WTC11 (cell line): ENCODE measurements around the gene CAPRIN1. TPM values are rescaled to one million over a fixed set of nuclear protein-coding genes. Genes with fewer than 3 reads are reported as not detected.

Experiments
- ATAC-seq: fragments of 200-7000 bp; cut with Tn5 transposase; 2 replicates; pipeline ENCODE4 v1.10.0; 2021; ENCODE audit warnings: mild to moderate bottlenecking, moderate library complexity
- CTCF ChIA-PET: fragments of 300-600 bp; sonication (Branson Sonifier 250); formaldehyde crosslinking; loops from one replicate; lab custom pipeline; 2021; ENCODE audit warnings: antibody characterized with exemption; lab: Charles Lee
- POLR2A ChIA-PET: fragments of 350-600 bp; sonication (Branson Sonifier 250); formaldehyde crosslinking; loops from one replicate; lab custom pipeline; 2021; ENCODE audit warnings: antibody characterized with exemption; lab: Charles Lee
- DNase-seq: peaks from one replicate; pipeline ENCODE4 v3.0.0; 2021; ENCODE audit warnings: low spot score
- H3K27ac Mint-ChIP-seq: 2 replicates; pipeline ENCODE4 v1.8.0; 2021; ENCODE audit warnings: mixed read lengths
- H3K27me3 Mint-ChIP-seq: 2 replicates; pipeline ENCODE4 v1.8.0; 2021; ENCODE audit warnings: low read depth, mild to moderate bottlenecking, moderate library complexity, mixed read lengths
- H3K36me3 Mint-ChIP-seq: 2 replicates; pipeline ENCODE4 v1.8.0; 2021; ENCODE audit warnings: mixed read lengths
- H3K4me1 Mint-ChIP-seq: 2 replicates; pipeline ENCODE4 v1.8.0; 2022; ENCODE audit warnings: mixed read lengths
- H3K4me3 Mint-ChIP-seq: 2 replicates; pipeline ENCODE4 v1.8.0; 2021; ENCODE audit warnings: mild to moderate bottlenecking, moderate library complexity, mixed read lengths
- H3K9me3 Mint-ChIP-seq: 2 replicates; pipeline ENCODE4 v1.8.0; 2021; ENCODE audit warnings: mixed read lengths
- AR ChIP-seq: fragments of 250-450 bp; sonication (Bioruptor Pico); IDR thresholded peaks from 2 replicates; pipeline ENCODE4 v1.9.0; 2021; ENCODE audit warnings: mild to moderate bottlenecking
- ATF3 ChIP-seq: sonication (generic); formaldehyde crosslinking; conservative IDR thresholded peaks from 2 replicates; pipeline ENCODE4 v1.8.1; 2022; ENCODE audit warnings: mild to moderate bottlenecking, missing genetic modification reagents
- E2F5 ChIP-seq: sonication (generic); formaldehyde crosslinking; IDR thresholded peaks from 2 replicates; pipeline ENCODE4 v1.8.1; 2022; ENCODE audit warnings: mild to moderate bottlenecking, moderate library complexity, missing genetic modification reagents
- NFE2L1 ChIP-seq: sonication (generic); formaldehyde crosslinking; IDR thresholded peaks from 2 replicates; pipeline ENCODE4 v1.8.1; 2023; ENCODE audit warnings: missing genetic modification reagents
- ZNF317 ChIP-seq: sonication (generic); formaldehyde crosslinking; IDR thresholded peaks from 2 replicates; pipeline ENCODE4 v1.8.1; 2023; ENCODE audit warnings: low read depth, mild to moderate bottlenecking, moderate library complexity, missing genetic modification reagents, borderline replicate concordance
- total RNA-seq: library from RNA; stranded (reverse); gene quantifications from 3 replicates; pipeline ENCODE4 v1.2.3, GENCODE V29; 2021
- TF ChIP-seq, protein P1 (sequence below): sonication (generic); formaldehyde crosslinking; IDR thresholded peaks from 2 replicates; pipeline ENCODE4 v1.8.0; 2023; ENCODE audit warnings: mild to moderate bottlenecking, missing genetic modification reagents
- TF ChIP-seq, protein P2 (sequence below): fragments of 250-450 bp; sonication (Bioruptor Pico); IDR thresholded peaks from 2 replicates; pipeline ENCODE4 v1.8.0; 2021; ENCODE audit warnings: mild to moderate bottlenecking
- TF ChIP-seq, protein P3 (sequence below): sonication (generic); formaldehyde crosslinking; IDR thresholded peaks from 2 replicates; pipeline ENCODE4 v1.8.1; 2023; ENCODE audit warnings: mild to moderate bottlenecking, moderate library complexity, missing genetic modification reagents
- TF ChIP-seq, protein P4 (sequence below): fragments of 250-450 bp; sonication (Bioruptor Pico); IDR thresholded peaks from 2 replicates; pipeline ENCODE4 v1.9.0; 2021; ENCODE audit warnings: moderate library complexity, mild to moderate bottlenecking, inconsistent platforms, borderline replicate concordance
- TF ChIP-seq, protein P5 (sequence below): fragments of 250-450 bp; sonication (Bioruptor Pico); IDR thresholded peaks from 2 replicates; pipeline ENCODE4 v1.9.0; 2021; ENCODE audit warnings: mild to moderate bottlenecking

The CAPRIN1 gene
- total RNA-seq, 1 experiment from 2014 or later: 288 TPM

DNA sequence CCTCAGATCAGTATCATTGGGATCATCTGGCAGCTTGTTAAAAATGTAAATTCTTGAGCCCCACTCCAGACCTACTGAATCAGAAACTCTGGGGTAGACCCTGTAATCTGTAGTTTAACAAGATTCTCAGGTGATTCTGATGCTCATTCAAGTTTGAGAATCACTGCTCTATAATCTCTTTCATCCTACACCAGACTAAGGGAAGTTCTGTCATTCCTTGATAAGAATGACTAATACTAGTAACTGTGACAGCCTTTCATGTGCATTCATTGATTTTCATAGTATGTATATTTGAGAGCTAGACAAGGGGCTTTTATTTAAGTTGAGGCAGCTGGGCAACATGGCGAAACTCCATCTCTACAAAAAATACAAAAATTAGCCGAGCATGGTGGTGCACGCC, 83.9 kb downstream of the CAPRIN1 start:
- TF ChIP-seq, protein P1, sequence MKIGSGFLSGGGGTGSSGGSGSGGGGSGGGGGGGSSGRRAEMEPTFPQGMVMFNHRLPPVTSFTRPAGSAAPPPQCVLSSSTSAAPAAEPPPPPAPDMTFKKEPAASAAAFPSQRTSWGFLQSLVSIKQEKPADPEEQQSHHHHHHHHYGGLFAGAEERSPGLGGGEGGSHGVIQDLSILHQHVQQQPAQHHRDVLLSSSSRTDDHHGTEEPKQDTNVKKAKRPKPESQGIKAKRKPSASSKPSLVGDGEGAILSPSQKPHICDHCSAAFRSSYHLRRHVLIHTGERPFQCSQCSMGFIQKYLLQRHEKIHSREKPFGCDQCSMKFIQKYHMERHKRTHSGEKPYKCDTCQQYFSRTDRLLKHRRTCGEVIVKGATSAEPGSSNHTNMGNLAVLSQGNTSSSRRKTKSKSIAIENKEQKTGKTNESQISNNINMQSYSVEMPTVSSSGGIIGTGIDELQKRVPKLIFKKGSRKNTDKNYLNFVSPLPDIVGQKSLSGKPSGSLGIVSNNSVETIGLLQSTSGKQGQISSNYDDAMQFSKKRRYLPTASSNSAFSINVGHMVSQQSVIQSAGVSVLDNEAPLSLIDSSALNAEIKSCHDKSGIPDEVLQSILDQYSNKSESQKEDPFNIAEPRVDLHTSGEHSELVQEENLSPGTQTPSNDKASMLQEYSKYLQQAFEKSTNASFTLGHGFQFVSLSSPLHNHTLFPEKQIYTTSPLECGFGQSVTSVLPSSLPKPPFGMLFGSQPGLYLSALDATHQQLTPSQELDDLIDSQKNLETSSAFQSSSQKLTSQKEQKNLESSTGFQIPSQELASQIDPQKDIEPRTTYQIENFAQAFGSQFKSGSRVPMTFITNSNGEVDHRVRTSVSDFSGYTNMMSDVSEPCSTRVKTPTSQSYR (CRISPR knock-in tag): no peak
- TF ChIP-seq, protein P2, sequence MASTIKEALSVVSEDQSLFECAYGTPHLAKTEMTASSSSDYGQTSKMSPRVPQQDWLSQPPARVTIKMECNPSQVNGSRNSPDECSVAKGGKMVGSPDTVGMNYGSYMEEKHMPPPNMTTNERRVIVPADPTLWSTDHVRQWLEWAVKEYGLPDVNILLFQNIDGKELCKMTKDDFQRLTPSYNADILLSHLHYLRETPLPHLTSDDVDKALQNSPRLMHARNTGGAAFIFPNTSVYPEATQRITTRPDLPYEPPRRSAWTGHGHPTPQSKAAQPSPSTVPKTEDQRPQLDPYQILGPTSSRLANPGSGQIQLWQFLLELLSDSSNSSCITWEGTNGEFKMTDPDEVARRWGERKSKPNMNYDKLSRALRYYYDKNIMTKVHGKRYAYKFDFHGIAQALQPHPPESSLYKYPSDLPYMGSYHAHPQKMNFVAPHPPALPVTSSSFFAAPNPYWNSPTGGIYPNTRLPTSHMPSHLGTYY (CRISPR knock-in tag): no peak
- TF ChIP-seq AR (CRISPR knock-in tag) (no peak), ZNF317 (CRISPR knock-in tag) (no peak), NFE2L1 (CRISPR knock-in tag) (no peak), E2F5 (CRISPR knock-in tag) (no peak)
- TF ChIP-seq, protein P3, sequence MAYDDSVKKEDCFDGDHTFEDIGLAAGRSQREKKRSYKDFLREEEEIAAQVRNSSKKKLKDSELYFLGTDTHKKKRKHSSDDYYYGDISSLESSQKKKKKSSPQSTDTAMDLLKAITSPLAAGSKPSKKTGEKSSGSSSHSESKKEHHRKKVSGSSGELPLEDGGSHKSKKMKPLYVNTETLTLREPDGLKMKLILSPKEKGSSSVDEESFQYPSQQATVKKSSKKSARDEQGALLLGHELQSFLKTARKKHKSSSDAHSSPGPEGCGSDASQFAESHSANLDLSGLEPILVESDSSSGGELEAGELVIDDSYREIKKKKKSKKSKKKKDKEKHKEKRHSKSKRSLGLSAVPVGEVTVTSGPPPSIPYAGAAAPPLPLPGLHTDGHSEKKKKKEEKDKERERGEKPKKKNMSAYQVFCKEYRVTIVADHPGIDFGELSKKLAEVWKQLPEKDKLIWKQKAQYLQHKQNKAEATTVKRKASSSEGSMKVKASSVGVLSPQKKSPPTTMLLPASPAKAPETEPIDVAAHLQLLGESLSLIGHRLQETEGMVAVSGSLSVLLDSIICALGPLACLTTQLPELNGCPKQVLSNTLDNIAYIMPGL (CRISPR knock-in tag): no peak
- TF ChIP-seq, protein P4, sequence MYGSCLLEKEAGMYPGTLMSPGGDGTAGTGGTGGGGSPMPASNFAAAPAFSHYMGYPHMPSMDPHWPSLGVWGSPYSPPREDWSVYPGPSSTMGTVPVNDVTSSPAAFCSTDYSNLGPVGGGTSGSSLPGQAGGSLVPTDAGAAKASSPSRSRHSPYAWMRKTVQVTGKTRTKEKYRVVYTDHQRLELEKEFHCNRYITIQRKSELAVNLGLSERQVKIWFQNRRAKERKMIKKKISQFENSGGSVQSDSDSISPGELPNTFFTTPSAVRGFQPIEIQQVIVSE (CRISPR knock-in tag): no peak
- TF ChIP-seq, protein P5, sequence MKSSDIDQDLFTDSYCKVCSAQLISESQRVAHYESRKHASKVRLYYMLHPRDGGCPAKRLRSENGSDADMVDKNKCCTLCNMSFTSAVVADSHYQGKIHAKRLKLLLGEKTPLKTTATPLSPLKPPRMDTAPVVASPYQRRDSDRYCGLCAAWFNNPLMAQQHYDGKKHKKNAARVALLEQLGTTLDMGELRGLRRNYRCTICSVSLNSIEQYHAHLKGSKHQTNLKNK (CRISPR knock-in tag): no peak
- TF ChIP-seq, all 79 proteins: peak for 0
- Mint-ChIP-seq H3K27me3 (no peaks in the 10 kb centered on the region), H3K4me1 (no peaks in the 10 kb centered on the region), H3K9me3 (no peaks in the 10 kb centered on the region), H3K36me3 (peaks cover 73% of the 10 kb centered on the region), H3K27ac (no peak overlapping the region), H3K4me3 (no peak overlapping the region)
- CTCF ChIA-PET: interaction anchor here (1.1 kb wide), 1 partner anchor 19 kb away, joined by 3 read pairs; no protein-coding TSS in a partner anchor
- DNase-seq: no peak
- POLR2A ChIA-PET: no interaction called here
- no peak for ATAC-seq

DNA sequence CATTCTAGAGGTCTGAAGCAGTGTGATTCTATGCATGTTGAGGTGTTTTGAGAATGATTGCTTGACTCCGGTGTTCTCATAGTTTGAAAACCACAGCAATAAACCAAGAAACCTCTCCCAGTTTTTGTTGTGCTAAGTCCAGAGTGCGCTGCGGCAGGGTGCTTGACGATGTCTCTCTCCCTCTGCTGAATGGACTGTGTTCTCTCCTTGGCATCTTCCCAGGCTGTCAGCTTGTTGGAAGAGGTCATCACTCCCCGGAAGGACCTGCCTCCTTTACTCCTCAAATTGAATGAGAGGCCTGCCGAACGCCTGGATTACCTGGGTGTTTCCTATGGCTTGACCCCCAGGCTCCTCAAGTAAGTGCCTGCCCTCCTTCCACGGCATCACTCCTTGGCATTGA, 84.9 kb downstream of the CAPRIN1 start:
- ChIA-PET CTCF (no interaction called here), POLR2A (no interaction called here)
- Mint-ChIP-seq H3K27me3 (no peaks in the 10 kb centered on the region), H3K4me1 (no peaks in the 10 kb centered on the region), H3K4me3 (no peak overlapping the region), H3K9me3 (no peaks in the 10 kb centered on the region), H3K27ac (no peak overlapping the region), H3K36me3 (peaks cover 77% of the 10 kb centered on the region)
- no peak for ATAC-seq
- TF ChIP-seq ATF3 (CRISPR knock-in tag): no peak
- DNase-seq: no peak
